Erythroblast (primary cell): ENCODE data around the gene MLIP.

Source experiments
- GATA1 ChIP-seq: IDR thresholded peaks from 2 replicates; pipeline ENCODE4 v1.6.1; 2011; ENCODE audit warnings: low read depth, mild to moderate bottlenecking, control low read depth, low read length, moderate library complexity
- POLR2A ChIP-seq: IDR thresholded peaks from 2 replicates; pipeline ENCODE4 v1.6.1; 2011; ENCODE audit warnings: mild to moderate bottlenecking, low read length

- TF ChIP-seq POLR2A (no peak), GATA1 (no peak)
These were observed 41.2 kb upstream of the MLIP start for GRCh38 chr6:54070025-54070424.
